HG02981 (cell line): ENCODE measurements around the gene ANXA9.

Experiments
- ATAC-seq: cut with Tn5 transposase; IDR thresholded peaks from one replicate; pipeline ENCODE4 v1.9.1; 2021; ENCODE audit warnings: mild to moderate bottlenecking, moderate library complexity; ENCODE audit not compliant: unreplicated experiment

ANXA9 gene

DNA sequence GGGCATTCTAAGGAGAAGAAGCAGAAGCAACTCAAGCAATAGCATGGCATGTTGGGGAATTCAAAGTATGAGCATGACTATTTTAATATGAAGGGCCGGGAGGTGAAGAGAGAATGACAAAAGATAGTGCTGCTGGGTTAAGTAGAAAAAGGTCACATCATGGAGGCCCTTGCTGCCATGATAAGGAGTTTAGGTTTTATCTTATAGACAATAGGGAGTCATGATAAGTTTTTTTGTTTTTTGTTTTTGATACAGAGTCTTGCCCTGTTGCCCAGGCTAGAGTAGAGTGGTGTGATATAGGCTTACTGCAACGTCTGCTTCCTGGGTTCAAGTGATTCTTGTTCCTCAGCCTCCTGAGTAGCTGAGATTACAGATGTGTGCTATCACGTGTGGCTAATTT is 57.4 kb downstream of the ANXA9 start:
- no peak for ATAC-seq

- ATAC-seq: no peak
Measured at GRCh38 chr1:151043163-151043562, 61.1 kb downstream of the ANXA9 start.
